Activated naive CD4-positive, alpha-beta T cell treated with anti-CD3 and anti-CD28 coated beads for 36 hours (primary cell): ENCODE results near the gene ARL15. TPM values are rescaled to one million over a fixed set of nuclear protein-coding genes. Genes with fewer than 3 reads are reported as not detected.
"Not testable (repeated sequence)": the region's sequence is repeated elsewhere in the genome, so short reads cannot be mapped to it uniquely, and the experiment has no call there.

Source experiments
- CTCF ChIA-PET: fragments of 350-600 bp; sonication (Branson Sonifier 250); formaldehyde crosslinking; loops from one replicate; lab custom pipeline; 2021; ENCODE audit warnings: antibody characterized with exemption; lab: Charles Lee
- DNase-seq: peaks from one replicate; pipeline ENCODE4 v3.0.0-alpha.2; 2020
- H3K27ac Mint-ChIP-seq: one replicate; pipeline ENCODE4 v1.8.0; 2021; ENCODE audit warnings: mild to moderate bottlenecking, mixed read lengths
- H3K27me3 Mint-ChIP-seq: one replicate; pipeline ENCODE4 v1.8.0; 2021; ENCODE audit warnings: low read depth, mixed read lengths
- H3K36me3 Mint-ChIP-seq: one replicate; pipeline ENCODE4 v1.8.0; 2021; ENCODE audit warnings: low read depth, mixed read lengths
- H3K4me1 Mint-ChIP-seq: one replicate; pipeline ENCODE4 v1.8.0; 2021; ENCODE audit warnings: low read depth, mixed read lengths
- H3K4me3 Mint-ChIP-seq: one replicate; pipeline ENCODE4 v1.8.0; 2021; ENCODE audit warnings: mild to moderate bottlenecking, moderate library complexity, mixed read lengths
- H3K9me3 Mint-ChIP-seq: one replicate; pipeline ENCODE4 v1.8.0; 2021; ENCODE audit warnings: mixed read lengths
- intact Hi-C: fragments of 100-400 bp; cut with micrococcal nuclease; formaldehyde crosslinking; loops from one replicate; pipeline ENCODE4 v1.15.1; 2023
- total RNA-seq, 2 experiments: library from RNA; stranded (reverse); gene quantifications; one replicate each; pipeline ENCODE4 v1.2.3, GENCODE V29; 2021

The ARL15 gene
- total RNA-seq, result 1 to 10 TPM; 6.7 to 7.0 TPM

DNA sequence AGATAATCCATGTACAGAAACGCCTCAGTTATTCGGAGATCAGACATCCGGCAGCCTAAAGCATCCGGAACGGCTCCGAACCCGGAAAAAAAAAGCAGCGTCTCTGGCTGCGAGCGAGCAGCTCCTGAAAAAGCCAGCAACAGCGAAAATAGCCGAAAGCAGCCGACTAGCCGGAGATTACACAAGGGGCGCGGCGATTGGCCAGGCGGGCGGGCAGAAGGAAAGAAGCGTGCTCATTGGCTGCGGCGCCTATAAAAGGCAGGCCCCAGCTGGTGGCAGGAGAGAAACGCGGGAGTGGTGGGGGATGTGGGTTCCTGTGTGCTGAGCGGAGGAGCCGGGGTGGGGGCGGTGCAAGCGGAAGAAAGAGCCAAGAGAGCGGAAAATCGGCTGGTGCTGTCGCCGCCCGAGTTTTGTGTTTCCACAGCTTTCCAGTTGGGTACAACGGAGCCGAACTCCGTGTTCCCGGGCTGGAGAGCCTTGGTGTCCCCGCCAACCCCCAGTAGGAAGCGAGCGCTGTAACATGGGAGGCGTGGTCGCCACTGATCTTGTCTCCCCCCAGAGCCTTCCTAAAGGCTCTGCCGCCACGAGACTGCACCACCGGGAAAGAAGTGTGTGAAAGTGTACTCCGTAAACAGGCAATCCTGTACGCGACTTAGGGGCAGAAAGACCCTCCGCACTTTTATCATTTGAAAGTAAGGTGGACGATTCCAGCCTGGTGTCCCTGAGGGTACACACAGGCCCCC, at the start of gene ARL15:
Gene ARL15 (minus strand): TSS at position 141 of the 743 bp plus-strand sequence.
- Mint-ChIP-seq H3K36me3 (no peaks in the 10 kb centered on the region), H3K4me3 (peak within 1 kb of the TSS; percentile 89), H3K27me3 (no peaks in the 10 kb centered on the region), H3K4me1 (peaks cover 24% of the 10 kb centered on the region), H3K9me3 (no peaks in the 10 kb centered on the region), H3K27ac (peak within 1 kb of the TSS; percentile 84)
- intact Hi-C loops, result loop anchor here (1.0 to 10.0 kb wide), 16 partner anchors 67 to 1508 kb away; partner anchors contain the start of genes DHX29, MOCS2, MTREX and NDUFS4
- CTCF ChIA-PET, result interaction anchor here (0.6 to 2.8 kb wide), 9 partner anchors 67 to 1638 kb away, joined by 3 to 12 read pairs (median 3); no protein-coding TSS in a partner anchor
- peak; percentile 98 for DNase-seq

DNA sequence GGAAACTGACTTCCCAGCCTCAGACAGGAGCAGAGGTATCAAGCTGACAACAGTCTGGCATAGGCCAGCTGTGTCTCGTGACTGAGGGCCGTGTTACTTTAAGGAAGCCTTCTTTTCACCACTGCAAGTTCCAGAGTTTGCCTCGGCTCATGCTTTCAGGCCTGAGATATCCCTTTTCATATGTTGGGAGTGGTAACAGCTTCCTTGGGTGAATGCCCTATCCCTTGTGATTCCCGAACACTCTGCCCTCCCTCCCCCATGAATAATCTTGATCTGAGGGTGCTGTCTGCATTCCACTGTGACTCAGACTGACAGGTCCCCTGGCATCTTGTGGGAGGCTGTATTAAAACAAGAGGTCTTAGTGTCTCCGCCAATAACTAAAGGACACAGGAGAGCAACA, 49.7 kb upstream of the ARL15 start:
- CTCF ChIA-PET, result interaction anchor here (0.6 kb wide), 1 partner anchor 54 kb away, joined by 3 read pairs; no protein-coding TSS in a partner anchor
- Mint-ChIP-seq H3K27me3 (peaks cover 20% of the 10 kb centered on the region), H3K9me3 (peaks cover 7% of the 10 kb centered on the region)

DNA sequence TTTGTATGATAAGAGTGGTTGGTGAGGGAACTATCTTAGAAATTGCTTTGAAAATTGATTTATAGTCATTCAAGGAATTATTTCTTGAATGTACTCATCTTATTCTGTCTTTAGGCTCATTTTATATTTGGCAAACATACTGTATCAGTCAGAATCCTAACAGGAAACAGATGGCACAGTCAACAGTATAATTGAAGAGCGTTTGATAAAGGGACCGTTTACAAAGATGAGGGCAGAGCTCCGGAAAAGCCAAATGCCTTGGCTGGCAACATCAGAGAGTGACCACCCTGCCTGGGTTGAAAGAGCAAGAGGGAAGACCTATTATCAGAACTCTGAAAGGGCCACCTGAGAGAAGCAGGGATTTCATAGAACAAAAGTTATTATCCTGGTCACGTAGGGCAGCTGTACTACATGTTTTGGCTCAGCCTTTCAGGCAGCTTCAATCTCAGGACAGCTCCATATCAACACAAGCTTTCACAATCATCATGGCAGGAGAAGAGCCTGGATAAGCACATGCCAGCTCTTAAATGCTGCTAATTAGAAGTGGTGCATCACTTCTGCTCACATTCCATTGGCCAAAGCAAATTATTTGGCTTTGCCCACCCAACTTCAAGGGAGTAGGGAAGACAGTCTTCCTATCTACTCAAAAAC, 47.2 kb upstream of the ARL15 start:
- Mint-ChIP-seq H3K4me1 (no peaks in the 10 kb centered on the region), H3K9me3 (peaks cover 16% of the 10 kb centered on the region), H3K27ac (no peak overlapping the region), H3K4me3 (no peak overlapping the region), H3K36me3 (peaks cover 6% of the 10 kb centered on the region), H3K27me3 (peaks cover 14% of the 10 kb centered on the region)
- intact Hi-C loops, result no loop called here
- CTCF ChIA-PET, result interaction anchor here (0.9 to 1.4 kb wide), 2 partner anchors 132 to 208 kb away, joined by 3 to 4 read pairs; no protein-coding TSS in a partner anchor
- no peak for DNase-seq

More for the DNA sequence above, 49.7 kb upstream of the ARL15 start:
- intact Hi-C loops, result no loop called here
- H3K27ac Mint-ChIP-seq, result no peak overlapping the region
- no peak for DNase-seq
- no peak overlapping the region for H3K4me3 Mint-ChIP-seq
- peaks cover 3% of the 10 kb centered on the region for H3K36me3 Mint-ChIP-seq
- no peaks in the 10 kb centered on the region for H3K4me1 Mint-ChIP-seq

DNA sequence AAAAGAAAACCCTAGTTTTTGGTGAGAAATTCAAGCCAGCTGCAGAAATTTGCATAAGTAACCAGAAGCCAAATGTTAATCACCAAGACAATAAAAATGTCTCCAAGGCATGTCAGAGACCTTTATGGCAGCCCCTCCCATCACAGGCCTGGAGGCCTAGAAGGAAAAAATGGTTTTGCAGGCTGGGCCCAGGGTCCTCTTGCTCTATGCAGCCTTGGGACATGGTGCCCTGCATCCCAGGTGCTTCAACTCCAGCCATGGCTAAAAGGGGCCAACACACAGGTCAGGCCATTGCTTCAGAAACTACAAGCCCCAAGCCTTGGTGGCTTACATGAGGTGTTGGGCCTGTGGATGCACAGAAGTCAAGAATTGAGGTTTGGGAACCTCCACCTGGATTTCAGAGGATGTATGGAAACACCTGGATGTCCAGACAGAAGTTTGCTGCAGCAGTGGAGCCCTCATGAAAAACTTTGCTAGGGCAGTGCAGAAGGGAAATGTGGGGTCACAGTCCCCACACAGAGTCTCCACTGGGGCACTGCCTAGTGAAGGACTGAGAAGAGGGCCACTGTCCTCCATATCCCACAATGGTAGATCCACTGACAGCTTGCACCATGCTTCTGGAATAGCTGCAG, 43.7 kb upstream of the ARL15 start:
- H3K4me3 Mint-ChIP-seq, H3K27ac Mint-ChIP-seq, DNase-seq, H3K4me1 Mint-ChIP-seq, CTCF ChIA-PET, H3K27me3 Mint-ChIP-seq, intact Hi-C loops, H3K36me3 Mint-ChIP-seq: not testable (repeated sequence)
- peaks cover 16% of the 10 kb centered on the region for H3K9me3 Mint-ChIP-seq

DNA sequence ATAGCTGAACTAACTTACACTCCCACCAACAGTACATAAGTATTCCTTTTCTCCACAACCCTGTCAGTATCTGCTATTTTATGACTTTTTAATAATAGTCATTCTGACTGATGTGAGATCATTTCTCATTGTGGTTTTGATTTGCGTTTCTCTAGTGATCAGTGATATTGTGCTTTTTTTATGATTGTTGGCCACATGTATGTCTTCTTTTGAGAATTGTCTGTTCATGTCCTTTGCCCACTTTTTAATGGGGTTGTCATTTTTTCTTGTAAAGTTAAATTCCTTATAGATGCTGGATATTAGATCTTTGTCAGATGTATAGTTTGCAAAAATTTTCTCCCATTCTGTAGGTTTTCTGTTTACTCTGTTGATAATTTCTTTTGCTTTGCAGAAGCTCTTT, 42.2 kb upstream of the ARL15 start:
- H3K36me3 Mint-ChIP-seq, H3K27ac Mint-ChIP-seq, CTCF ChIA-PET, DNase-seq, H3K4me1 Mint-ChIP-seq, intact Hi-C loops, H3K27me3 Mint-ChIP-seq, H3K4me3 Mint-ChIP-seq: not testable (repeated sequence)
- peaks cover 16% of the 10 kb centered on the region for H3K9me3 Mint-ChIP-seq

DNA sequence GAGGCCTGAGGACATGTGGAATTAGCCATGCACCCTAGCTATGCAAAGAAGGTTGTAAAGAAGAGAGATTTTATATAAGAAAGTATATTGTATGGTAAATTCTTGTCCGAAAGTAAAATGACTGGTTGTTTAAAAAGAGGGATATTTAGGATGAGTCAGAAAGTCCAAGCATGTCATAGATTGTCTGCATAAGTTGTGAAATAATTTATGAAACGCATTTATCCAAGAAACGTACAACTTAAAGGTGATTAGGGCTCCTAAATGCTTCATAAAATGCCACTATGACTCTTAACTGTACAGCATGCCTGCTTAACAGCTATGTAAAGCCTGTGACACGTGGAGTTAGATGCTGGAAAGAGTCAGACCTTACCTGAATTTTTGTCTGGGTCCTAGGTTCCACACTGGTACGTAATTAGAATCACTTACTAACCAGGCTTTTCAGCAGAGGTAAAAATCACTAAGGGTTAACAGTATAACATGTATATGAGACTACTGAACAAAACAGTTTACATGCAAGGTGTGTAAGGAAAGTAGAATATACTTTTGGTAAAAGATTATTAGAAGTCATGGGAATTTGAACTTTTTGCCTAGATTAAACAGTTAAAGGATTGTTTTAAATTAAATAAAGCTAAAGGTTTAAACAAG, 37.0 kb upstream of the ARL15 start:
- H3K4me3 Mint-ChIP-seq, result no peak overlapping the region
- no peaks in the 10 kb centered on the region for H3K4me1 Mint-ChIP-seq
- H3K9me3 Mint-ChIP-seq, result peaks cover 8% of the 10 kb centered on the region
- CTCF ChIA-PET, result interaction anchor here (1.1 kb wide), 1 partner anchor 143 kb away, joined by 5 read pairs; no protein-coding TSS in a partner anchor
- no peaks in the 10 kb centered on the region for H3K36me3 Mint-ChIP-seq
- H3K27me3 Mint-ChIP-seq, result no peaks in the 10 kb centered on the region
- intact Hi-C loops, result no loop called here
- no peak for DNase-seq
- H3K27ac Mint-ChIP-seq, result no peak overlapping the region

DNA sequence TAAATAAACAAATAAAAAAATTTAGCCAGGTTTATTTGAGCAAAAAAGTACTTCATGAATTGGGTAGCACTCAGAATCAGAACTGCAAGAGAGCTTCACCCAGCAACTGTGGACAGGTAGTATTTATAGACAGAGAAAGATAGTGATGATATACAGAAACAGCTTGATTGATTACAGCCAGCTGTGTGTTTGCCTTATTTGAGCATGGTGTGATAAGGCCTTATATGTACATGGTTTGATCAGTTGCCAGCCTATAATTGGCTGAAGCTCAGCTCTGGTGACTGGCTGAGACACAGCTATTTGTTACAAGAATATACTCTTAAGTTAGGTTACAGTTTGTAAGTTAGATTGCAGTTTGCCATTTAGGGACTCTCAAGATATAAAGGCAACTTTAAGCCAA, 34.3 kb upstream of the ARL15 start:
- intact Hi-C loops, result no loop called here
- no peak overlapping the region for H3K27ac Mint-ChIP-seq
- peaks cover 8% of the 10 kb centered on the region for H3K9me3 Mint-ChIP-seq
- CTCF ChIA-PET, result no interaction called here
- no peak for DNase-seq
- H3K4me1 Mint-ChIP-seq, result no peaks in the 10 kb centered on the region
- no peaks in the 10 kb centered on the region for H3K27me3 Mint-ChIP-seq
- no peaks in the 10 kb centered on the region for H3K36me3 Mint-ChIP-seq
- H3K4me3 Mint-ChIP-seq, result no peak overlapping the region

DNA sequence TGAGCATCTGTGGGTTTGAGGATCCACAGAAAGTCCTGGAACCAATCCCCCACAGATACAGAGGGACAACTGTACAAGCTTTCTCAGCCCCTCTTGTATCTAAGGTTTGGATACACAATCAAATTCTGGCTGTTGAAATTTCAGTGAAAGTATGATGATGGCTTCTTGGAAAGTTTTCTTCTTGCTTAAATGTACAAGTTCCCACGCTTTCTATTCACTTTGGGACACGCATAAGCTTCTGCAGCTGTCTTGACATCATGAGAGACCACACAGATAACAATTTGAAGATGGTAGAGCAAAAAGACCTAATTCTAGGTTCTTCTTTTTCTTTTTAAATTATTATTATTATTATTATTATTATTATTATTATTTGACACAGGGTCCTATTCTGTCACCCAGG, 31.6 kb upstream of the ARL15 start:
- Mint-ChIP-seq H3K9me3 (peaks cover 16% of the 10 kb centered on the region), H3K4me3 (no peak overlapping the region), H3K36me3 (peaks cover 3% of the 10 kb centered on the region), H3K27me3 (peaks cover 3% of the 10 kb centered on the region), H3K4me1 (no peaks in the 10 kb centered on the region), H3K27ac (no peak overlapping the region)
- intact Hi-C loops, result no loop called here
- DNase-seq, result no peak
- CTCF ChIA-PET, result no interaction called here

DNA sequence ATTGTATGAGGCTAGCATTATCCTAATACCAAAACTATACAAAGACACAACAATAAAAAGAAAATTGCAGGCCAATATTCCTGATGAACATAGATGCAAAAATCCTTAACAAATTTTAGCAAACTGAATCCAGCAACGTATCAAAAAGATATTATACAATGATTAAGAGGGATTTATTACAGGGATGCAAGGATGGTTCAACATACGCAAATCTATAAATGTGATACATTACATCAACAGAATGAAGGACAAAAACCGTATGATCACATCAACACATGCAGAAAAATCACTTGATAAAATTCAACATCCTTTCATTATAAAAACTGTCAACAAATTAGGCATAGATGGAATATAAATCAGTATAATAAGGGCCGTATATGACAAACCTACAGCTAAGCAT, 27.1 kb upstream of the ARL15 start:
- Mint-ChIP-seq H3K27me3 (peaks cover 12% of the 10 kb centered on the region), H3K27ac (no peak overlapping the region), H3K9me3 (peaks cover 37% of the 10 kb centered on the region), H3K4me1 (no peaks in the 10 kb centered on the region), H3K4me3 (no peak overlapping the region), H3K36me3 (peaks cover 3% of the 10 kb centered on the region)
- intact Hi-C loops, result no loop called here
- CTCF ChIA-PET, result no interaction called here
- DNase-seq, result no peak

DNA sequence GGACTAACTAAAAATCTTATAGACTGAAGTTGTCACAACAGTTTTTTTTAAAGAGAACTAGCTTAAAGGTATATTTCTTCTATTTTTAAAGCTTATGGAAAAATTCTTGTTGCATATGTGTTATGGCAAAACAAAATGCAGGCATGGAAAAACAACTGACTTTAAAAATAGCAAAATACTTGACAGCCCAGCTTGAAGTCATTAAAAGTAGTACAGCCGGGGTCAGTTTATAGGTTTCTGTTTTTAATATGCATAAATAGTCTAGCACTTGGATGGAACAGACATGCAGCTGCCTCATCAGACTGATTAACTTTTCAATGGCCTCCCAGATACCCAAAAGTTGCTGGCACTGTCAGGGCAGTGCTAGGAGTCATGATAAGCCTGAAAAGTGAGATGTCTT, 22.3 kb upstream of the ARL15 start:
- intact Hi-C loops, result no loop called here
- CTCF ChIA-PET, result interaction anchor here (0.6 kb wide), 1 partner anchor 913 kb away, joined by 3 read pairs; no protein-coding TSS in a partner anchor
- no peaks in the 10 kb centered on the region for H3K4me1 Mint-ChIP-seq
- H3K36me3 Mint-ChIP-seq, result no peaks in the 10 kb centered on the region
- peaks cover 29% of the 10 kb centered on the region for H3K9me3 Mint-ChIP-seq
- no peak overlapping the region for H3K4me3 Mint-ChIP-seq
- H3K27me3 Mint-ChIP-seq, result peaks cover 15% of the 10 kb centered on the region
- H3K27ac Mint-ChIP-seq, result no peak overlapping the region
- no peak for DNase-seq

DNA sequence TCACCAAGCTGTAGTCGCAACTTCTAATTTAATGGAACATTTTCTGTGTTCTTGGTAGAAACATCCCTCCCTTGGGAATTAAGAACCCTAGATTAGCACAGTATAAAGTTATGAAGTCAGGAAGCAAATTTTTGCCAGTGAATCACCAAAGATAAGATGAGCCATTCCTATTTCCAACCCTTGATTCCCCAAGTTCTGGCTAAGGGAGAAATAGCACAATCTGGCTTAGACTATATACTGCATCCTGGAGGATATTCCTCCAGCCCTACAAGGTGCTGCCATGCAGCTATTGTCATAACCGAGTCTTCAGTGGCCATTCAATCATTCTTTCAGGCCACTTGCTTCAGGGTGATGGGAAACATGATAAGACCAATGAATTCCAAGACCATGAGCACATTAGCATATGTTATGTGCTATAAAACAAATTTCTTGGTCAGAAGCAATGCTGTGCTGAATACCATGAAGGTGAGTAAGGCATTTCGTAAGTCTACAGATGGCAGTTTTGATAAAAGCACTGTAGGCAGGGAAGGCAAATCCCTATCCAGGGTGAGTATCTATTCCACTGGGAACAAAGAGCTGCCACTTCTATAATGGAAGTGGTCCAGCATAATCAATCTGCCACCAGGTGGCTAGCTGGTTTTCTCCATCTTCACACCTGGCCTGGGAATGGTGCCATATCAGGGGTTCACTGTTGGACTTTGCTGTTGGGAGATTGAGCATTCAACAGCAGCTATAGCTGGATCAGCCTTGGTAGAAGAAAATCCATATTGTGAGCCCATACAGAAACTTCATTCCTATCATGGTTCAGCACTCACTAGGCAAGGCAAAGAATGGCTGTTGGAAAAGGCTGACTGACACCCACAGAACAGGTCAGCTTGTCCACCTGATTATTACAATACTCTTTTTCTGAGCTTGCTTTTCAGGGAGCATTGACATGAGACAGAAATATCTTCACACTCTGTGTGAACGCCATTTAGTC, 19.6 kb upstream of the ARL15 start:
- CTCF ChIA-PET, result no interaction called here
- no peak for DNase-seq
- Mint-ChIP-seq H3K4me3 (no peak overlapping the region), H3K4me1 (peaks cover 2% of the 10 kb centered on the region), H3K36me3 (no peaks in the 10 kb centered on the region), H3K9me3 (peaks cover 9% of the 10 kb centered on the region), H3K27ac (no peak overlapping the region), H3K27me3 (peaks cover 11% of the 10 kb centered on the region)
- intact Hi-C loops, result no loop called here
